Calu3 (cell line): ENCODE data around the gene ETF1. TPM values are rescaled to one million over a fixed set of nuclear protein-coding genes. Genes with fewer than 3 reads are reported as not detected.

Experiments
- BruUV-seq: library from RNA; stranded (reverse); fragments of 400-500 nt; replicated peaks from 2 replicates; lab custom pipeline; 2021; lab: Mats Ljungman, UMichigan
- CTCF ChIA-PET: fragments of 300-600 bp; sonication (Branson Sonifier 250); formaldehyde crosslinking; loops from one replicate; lab custom pipeline; 2022; ENCODE audit warnings: antibody characterized with exemption; lab: Charles Lee
- DNase-seq: peaks from one replicate; pipeline ENCODE4 v3.0.0; 2022
- H3K27ac Mint-ChIP-seq: one replicate; pipeline ENCODE4 v1.8.0; 2022; ENCODE audit warnings: mixed read lengths; ENCODE audit not compliant: unreplicated experiment
- H3K27me3 Mint-ChIP-seq: one replicate; pipeline ENCODE4 v1.8.0; 2022; ENCODE audit warnings: mixed read lengths; ENCODE audit not compliant: unreplicated experiment
- H3K36me3 Mint-ChIP-seq: one replicate; pipeline ENCODE4 v1.8.0; 2022; ENCODE audit warnings: mild to moderate bottlenecking, moderate library complexity, mixed read lengths; ENCODE audit not compliant: insufficient read depth, unreplicated experiment
- H3K4me1 Mint-ChIP-seq: one replicate; pipeline ENCODE4 v1.8.0; 2022; ENCODE audit warnings: mild to moderate bottlenecking, low read depth, mixed read lengths; ENCODE audit not compliant: unreplicated experiment
- H3K4me3 Mint-ChIP-seq: one replicate; pipeline ENCODE4 v1.8.0; 2022; ENCODE audit warnings: mild to moderate bottlenecking, low read depth, moderate library complexity, mixed read lengths; ENCODE audit not compliant: unreplicated experiment
- H3K9me3 Mint-ChIP-seq: one replicate; pipeline ENCODE4 v1.8.0; 2022; ENCODE audit warnings: low read depth, mixed read lengths; ENCODE audit not compliant: unreplicated experiment
- intact Hi-C: fragments of 100-400 bp; cut with micrococcal nuclease; formaldehyde crosslinking; loops from one replicate; pipeline ENCODE4 v1.10.0; 2022; ENCODE audit not compliant: unreplicated experiment
- total RNA-seq: library from RNA; stranded (reverse); gene quantifications from 2 replicates; pipeline ENCODE4 v1.2.3, GENCODE V29; 2022
- TF ChIP-seq, protein P1 (sequence below): fragments of 200-600 bp; IDR thresholded peaks from one replicate; pipeline ENCODE4 v1.8.0; 2022; ENCODE audit warnings: antibody characterized with exemption; ENCODE audit not compliant: unreplicated experiment

The ETF1 gene
- total RNA-seq, 1 experiment from 2014 or later: 164 TPM

DNA sequence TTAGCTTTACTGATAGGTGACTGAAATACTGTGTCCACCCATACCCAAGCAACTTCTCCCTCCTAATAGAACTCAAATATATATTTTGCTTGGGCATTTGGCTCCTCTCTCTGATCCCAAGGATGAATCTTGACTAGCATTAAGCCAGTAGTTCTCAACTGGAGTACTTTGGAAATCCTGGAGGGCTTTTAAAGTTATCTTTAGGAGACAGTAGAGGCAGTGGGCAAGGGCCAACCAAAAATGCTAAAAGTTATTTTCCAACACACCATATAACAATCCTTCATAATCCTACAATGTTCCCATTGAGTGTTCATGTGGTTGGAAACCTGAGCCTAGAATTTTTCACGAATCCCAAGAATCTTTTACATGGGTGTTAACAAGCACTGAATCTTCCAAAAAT lies 11.1 kb upstream of the ETF1 start:
- intact Hi-C loops: no loop called here
- TF ChIP-seq, protein P1, sequence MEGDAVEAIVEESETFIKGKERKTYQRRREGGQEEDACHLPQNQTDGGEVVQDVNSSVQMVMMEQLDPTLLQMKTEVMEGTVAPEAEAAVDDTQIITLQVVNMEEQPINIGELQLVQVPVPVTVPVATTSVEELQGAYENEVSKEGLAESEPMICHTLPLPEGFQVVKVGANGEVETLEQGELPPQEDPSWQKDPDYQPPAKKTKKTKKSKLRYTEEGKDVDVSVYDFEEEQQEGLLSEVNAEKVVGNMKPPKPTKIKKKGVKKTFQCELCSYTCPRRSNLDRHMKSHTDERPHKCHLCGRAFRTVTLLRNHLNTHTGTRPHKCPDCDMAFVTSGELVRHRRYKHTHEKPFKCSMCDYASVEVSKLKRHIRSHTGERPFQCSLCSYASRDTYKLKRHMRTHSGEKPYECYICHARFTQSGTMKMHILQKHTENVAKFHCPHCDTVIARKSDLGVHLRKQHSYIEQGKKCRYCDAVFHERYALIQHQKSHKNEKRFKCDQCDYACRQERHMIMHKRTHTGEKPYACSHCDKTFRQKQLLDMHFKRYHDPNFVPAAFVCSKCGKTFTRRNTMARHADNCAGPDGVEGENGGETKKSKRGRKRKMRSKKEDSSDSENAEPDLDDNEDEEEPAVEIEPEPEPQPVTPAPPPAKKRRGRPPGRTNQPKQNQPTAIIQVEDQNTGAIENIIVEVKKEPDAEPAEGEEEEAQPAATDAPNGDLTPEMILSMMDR: no peak
- DNase-seq: no peak
- Mint-ChIP-seq H3K27ac (peak overlapping the region; percentile 61), H3K9me3 (no peaks in the 10 kb centered on the region), H3K27me3 (no peaks in the 10 kb centered on the region), H3K36me3 (peaks cover 89% of the 10 kb centered on the region), H3K4me1 (peaks cover 4% of the 10 kb centered on the region), H3K4me3 (no peak overlapping the region)
- CTCF ChIA-PET: no interaction called here
- BruUV-seq: no TSS peak

- CTCF ChIA-PET: no interaction called here
- no TSS peak for BruUV-seq
- TF ChIP-seq, protein P1: no peak
- no peak for DNase-seq
- H3K27me3 Mint-ChIP-seq: no peaks in the 10 kb centered on the region
- no peak overlapping the region for H3K4me3 Mint-ChIP-seq
- H3K4me1 Mint-ChIP-seq: no peaks in the 10 kb centered on the region
- H3K36me3 Mint-ChIP-seq: peaks cover 86% of the 10 kb centered on the region
- intact Hi-C loops: no loop called here
- H3K27ac Mint-ChIP-seq: peak overlapping the region; percentile 61
- no peaks in the 10 kb centered on the region for H3K9me3 Mint-ChIP-seq
These were observed 10.5 kb upstream of the ETF1 start for GRCh38 chr5:138553437-138554095.

GRCh38 chr5:138552657-138553056 lies 9.6 kb upstream of the ETF1 start:
- Mint-ChIP-seq H3K9me3 (no peaks in the 10 kb centered on the region), H3K27me3 (no peaks in the 10 kb centered on the region), H3K27ac (no peak overlapping the region), H3K4me3 (no peak overlapping the region), H3K4me1 (peaks cover 8% of the 10 kb centered on the region), H3K36me3 (peaks cover 87% of the 10 kb centered on the region)
- TF ChIP-seq, protein P1: no peak
- CTCF ChIA-PET: no interaction called here
- no TSS peak for BruUV-seq
- intact Hi-C loops: no loop called here
- DNase-seq: no peak

DNA sequence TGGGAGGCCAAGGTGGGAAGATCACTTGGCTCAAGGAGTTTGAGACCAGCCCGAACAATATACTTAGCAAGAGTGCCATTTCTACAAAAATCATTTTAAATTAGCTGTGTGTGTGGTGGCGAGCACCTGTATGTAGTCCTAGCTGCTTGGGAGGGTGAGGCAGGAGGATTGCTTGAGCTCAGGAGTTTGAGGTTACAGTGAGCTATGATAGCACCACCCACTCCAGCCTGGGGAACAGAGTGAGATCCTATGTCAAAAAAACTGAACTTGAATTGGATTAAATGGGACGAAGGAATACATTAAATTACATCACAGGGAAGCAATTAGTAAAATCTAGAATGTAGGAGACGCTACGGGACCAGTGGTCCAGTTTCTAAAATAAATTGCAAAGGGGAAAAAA lies 6.4 kb upstream of the ETF1 start:
- CTCF ChIA-PET: no interaction called here
- intact Hi-C loops: loop anchor here (10.0 kb wide), 1 partner anchor 85 kb away; the partner anchor contains the start of gene EGR1
- H3K36me3 Mint-ChIP-seq: peaks cover 66% of the 10 kb centered on the region
- no TSS peak for BruUV-seq
- H3K4me3 Mint-ChIP-seq: no peak overlapping the region
- H3K9me3 Mint-ChIP-seq: no peaks in the 10 kb centered on the region
- DNase-seq: no peak
- no peaks in the 10 kb centered on the region for H3K27me3 Mint-ChIP-seq
- TF ChIP-seq, protein P1: no peak
- H3K27ac Mint-ChIP-seq: no peak overlapping the region
- peaks cover 27% of the 10 kb centered on the region for H3K4me1 Mint-ChIP-seq
